ENCODE results near the gene VPS36.

DNA sequence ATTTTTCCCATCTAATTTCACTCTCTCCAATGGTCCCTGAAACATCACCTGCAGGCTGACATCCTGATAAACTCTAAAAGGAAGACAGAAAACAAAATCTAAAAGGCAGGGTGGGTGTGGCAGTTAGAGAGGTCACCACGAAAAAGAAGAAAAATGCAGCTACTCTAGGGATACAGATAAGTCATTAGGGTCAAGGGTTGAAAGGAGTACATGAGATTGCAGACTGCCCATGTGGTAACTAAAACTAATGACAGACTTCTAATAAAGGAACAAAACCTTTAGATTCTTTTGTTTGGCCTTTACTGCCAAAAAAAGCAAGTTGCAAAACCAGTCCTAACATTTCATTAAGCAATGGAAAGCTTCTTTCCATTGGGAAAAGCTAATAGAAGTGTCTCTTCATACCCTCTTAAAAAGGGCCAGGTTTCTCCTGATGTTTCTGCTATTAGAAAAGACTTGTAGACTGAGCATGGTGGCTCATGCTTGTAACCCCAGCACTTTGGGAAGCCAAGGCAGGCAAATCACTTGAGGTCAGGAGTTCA lies 75.5 kb downstream of the VPS36 start:
- TF ChIP-seq JUN (CRISPR knock-in tag; IDR thresholded peaks at IDR 0.05) (no peak), SMAD3 (CRISPR knock-in tag; IDR thresholded peaks at IDR 0.05) (no peak), ZNF446 (CRISPR knock-in tag; IDR thresholded peaks at IDR 0.05) (no peak), YY1 (IDR thresholded peaks at IDR 0.05; ENCODE audit: insufficient read depth, insufficient replicate concordance, low read depth, low read length) (no peak), TCF12 (IDR thresholded peaks at IDR 0.05) (no peak), TCF12 (CRISPR knock-in tag; IDR thresholded peaks at IDR 0.05) (no peak), ZNF546 (CRISPR knock-in tag; conservative IDR thresholded peaks at IDR 0.05) (no peak), HNRNPK (IDR thresholded peaks at IDR 0.05; ENCODE audit: low read depth, low read length, poor library complexity, severe bottlenecking) (no peak), ZBTB43 (CRISPR knock-in tag; conservative IDR thresholded peaks at IDR 0.05) (no peak)
- TF ChIP-seq, protein P1, sequence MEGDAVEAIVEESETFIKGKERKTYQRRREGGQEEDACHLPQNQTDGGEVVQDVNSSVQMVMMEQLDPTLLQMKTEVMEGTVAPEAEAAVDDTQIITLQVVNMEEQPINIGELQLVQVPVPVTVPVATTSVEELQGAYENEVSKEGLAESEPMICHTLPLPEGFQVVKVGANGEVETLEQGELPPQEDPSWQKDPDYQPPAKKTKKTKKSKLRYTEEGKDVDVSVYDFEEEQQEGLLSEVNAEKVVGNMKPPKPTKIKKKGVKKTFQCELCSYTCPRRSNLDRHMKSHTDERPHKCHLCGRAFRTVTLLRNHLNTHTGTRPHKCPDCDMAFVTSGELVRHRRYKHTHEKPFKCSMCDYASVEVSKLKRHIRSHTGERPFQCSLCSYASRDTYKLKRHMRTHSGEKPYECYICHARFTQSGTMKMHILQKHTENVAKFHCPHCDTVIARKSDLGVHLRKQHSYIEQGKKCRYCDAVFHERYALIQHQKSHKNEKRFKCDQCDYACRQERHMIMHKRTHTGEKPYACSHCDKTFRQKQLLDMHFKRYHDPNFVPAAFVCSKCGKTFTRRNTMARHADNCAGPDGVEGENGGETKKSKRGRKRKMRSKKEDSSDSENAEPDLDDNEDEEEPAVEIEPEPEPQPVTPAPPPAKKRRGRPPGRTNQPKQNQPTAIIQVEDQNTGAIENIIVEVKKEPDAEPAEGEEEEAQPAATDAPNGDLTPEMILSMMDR (CRISPR knock-in tag; IDR thresholded peaks at IDR 0.05): no peak
- TF ChIP-seq, protein P2, sequence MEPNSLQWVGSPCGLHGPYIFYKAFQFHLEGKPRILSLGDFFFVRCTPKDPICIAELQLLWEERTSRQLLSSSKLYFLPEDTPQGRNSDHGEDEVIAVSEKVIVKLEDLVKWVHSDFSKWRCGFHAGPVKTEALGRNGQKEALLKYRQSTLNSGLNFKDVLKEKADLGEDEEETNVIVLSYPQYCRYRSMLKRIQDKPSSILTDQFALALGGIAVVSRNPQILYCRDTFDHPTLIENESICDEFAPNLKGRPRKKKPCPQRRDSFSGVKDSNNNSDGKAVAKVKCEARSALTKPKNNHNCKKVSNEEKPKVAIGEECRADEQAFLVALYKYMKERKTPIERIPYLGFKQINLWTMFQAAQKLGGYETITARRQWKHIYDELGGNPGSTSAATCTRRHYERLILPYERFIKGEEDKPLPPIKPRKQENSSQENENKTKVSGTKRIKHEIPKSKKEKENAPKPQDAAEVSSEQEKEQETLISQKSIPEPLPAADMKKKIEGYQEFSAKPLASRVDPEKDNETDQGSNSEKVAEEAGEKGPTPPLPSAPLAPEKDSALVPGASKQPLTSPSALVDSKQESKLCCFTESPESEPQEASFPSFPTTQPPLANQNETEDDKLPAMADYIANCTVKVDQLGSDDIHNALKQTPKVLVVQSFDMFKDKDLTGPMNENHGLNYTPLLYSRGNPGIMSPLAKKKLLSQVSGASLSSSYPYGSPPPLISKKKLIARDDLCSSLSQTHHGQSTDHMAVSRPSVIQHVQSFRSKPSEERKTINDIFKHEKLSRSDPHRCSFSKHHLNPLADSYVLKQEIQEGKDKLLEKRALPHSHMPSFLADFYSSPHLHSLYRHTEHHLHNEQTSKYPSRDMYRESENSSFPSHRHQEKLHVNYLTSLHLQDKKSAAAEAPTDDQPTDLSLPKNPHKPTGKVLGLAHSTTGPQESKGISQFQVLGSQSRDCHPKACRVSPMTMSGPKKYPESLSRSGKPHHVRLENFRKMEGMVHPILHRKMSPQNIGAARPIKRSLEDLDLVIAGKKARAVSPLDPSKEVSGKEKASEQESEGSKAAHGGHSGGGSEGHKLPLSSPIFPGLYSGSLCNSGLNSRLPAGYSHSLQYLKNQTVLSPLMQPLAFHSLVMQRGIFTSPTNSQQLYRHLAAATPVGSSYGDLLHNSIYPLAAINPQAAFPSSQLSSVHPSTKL (CRISPR knock-in tag; IDR thresholded peaks at IDR 0.05): no peak

All from HepG2 (cell line).